Astrocyte (in vitro differentiated cells and primary cell): Measurements from ENCODE around the gene TBXT.

Experiments used
- CTCF ChIP-seq: IDR thresholded peaks from 2 replicates; pipeline ENCODE4 v1.5.1; 2011; ENCODE audit warnings: low read depth, mild to moderate bottlenecking, inconsistent platforms, low read length, moderate library complexity; ENCODE audit not compliant: insufficient read depth
- EZH2 ChIP-seq: IDR thresholded peaks from 2 replicates; pipeline ENCODE4 v1.6.1; 2012; ENCODE audit warnings: mild to moderate bottlenecking, low read length, inconsistent platforms; ENCODE audit not compliant: insufficient read depth

GRCh38 chr6:166121726-166122125, 45.9 kb downstream of the TBXT start:
- TF ChIP-seq CTCF (no peak), EZH2 (no peak)
